ENCODE results near the gene ARHGAP15.

The ARHGAP15 gene

GRCh38 chr2:143616452-143616851 is 487.2 kb downstream of the ARHGAP15 start:
- Histone ChIP-seq H3K4me2 (ENCODE audit: low read length) (no peak overlapping the region), H3K9me2 (ENCODE audit: low read depth, low read length) (no peaks in the 10 kb centered on the region), H3K4me3 (ENCODE audit: low read depth, low read length, poor library complexity, severe bottlenecking) (no peak overlapping the region), H3K27ac (ENCODE audit: low read depth, low read length, poor library complexity, severe bottlenecking) (no peak overlapping the region), H3K9me3 (ENCODE audit: low read length) (no peaks in the 10 kb centered on the region), H3F3A (ENCODE audit: insufficient read depth, low read length) (no peaks in the 10 kb centered on the region), H3K4me1 (ENCODE audit: insufficient read depth, low read length, severe bottlenecking) (no peaks in the 10 kb centered on the region), H2AFZ (ENCODE audit: low read length) (no peak overlapping the region), H3K9ac (ENCODE audit: low read length) (no peak overlapping the region), H3K79me2 (ENCODE audit: insufficient read depth, low read length) (no peaks in the 10 kb centered on the region), H4K20me1 (ENCODE audit: insufficient read depth, low read length) (no peaks in the 10 kb centered on the region), H3K36me3 (ENCODE audit: insufficient read depth, low read length) (no peaks in the 10 kb centered on the region), H3K27me3 (ENCODE audit: insufficient read depth, low read length) (no peaks in the 10 kb centered on the region)
- TF ChIP-seq CTCF (IDR thresholded peaks at IDR 0.05; ENCODE audit: low read length) = no peak
- TF ChIP-seq EZH2 (IDR thresholded peaks at IDR 0.05; ENCODE audit: borderline replicate concordance, low read length) = no peak

- Histone ChIP-seq H3K9me2 (ENCODE audit: low read depth, low read length) (no peaks in the 10 kb centered on the region), H3K27ac (ENCODE audit: low read depth, low read length, poor library complexity, severe bottlenecking) (no peak overlapping the region), H3K4me3 (ENCODE audit: low read depth, low read length, poor library complexity, severe bottlenecking) (no peak overlapping the region), H3K9ac (ENCODE audit: low read length) (no peak overlapping the region), H4K20me1 (ENCODE audit: insufficient read depth, low read length) (no peaks in the 10 kb centered on the region), H3K9me3 (ENCODE audit: low read length) (no peaks in the 10 kb centered on the region), H3F3A (ENCODE audit: insufficient read depth, low read length) (no peaks in the 10 kb centered on the region), H3K27me3 (ENCODE audit: insufficient read depth, low read length) (no peaks in the 10 kb centered on the region), H3K79me2 (ENCODE audit: insufficient read depth, low read length) (no peaks in the 10 kb centered on the region), H3K4me1 (ENCODE audit: insufficient read depth, low read length, severe bottlenecking) (no peaks in the 10 kb centered on the region), H2AFZ (ENCODE audit: low read length) (no peak overlapping the region), H3K36me3 (ENCODE audit: insufficient read depth, low read length) (no peaks in the 10 kb centered on the region), H3K4me2 (ENCODE audit: low read length) (no peak overlapping the region)
- TF ChIP-seq CTCF (IDR thresholded peaks at IDR 0.05; ENCODE audit: low read length) = no peak
- TF ChIP-seq EZH2 (IDR thresholded peaks at IDR 0.05; ENCODE audit: borderline replicate concordance, low read length) = no peak
These were observed 488.7 kb downstream of the ARHGAP15 start for GRCh38 chr2:143617803-143618415.

- H4K20me1 ChIP-seq (ENCODE audit: insufficient read depth, low read length) = no peaks in the 10 kb centered on the region
- H3K36me3 ChIP-seq (ENCODE audit: insufficient read depth, low read length) = peaks cover 35% of the 10 kb centered on the region
- no peak overlapping the region for H3K4me3 ChIP-seq (ENCODE audit: low read depth, low read length, poor library complexity, severe bottlenecking)
- H3K27me3 ChIP-seq (ENCODE audit: insufficient read depth, low read length) = no peaks in the 10 kb centered on the region
- no peaks in the 10 kb centered on the region for H3K9me2 ChIP-seq (ENCODE audit: low read depth, low read length)
- H3K4me2 ChIP-seq (ENCODE audit: low read length) = no peak overlapping the region
- no peak for TF ChIP-seq CTCF (IDR thresholded peaks at IDR 0.05; ENCODE audit: low read length)
- TF ChIP-seq EZH2 (IDR thresholded peaks at IDR 0.05; ENCODE audit: borderline replicate concordance, low read length) = no peak
- H2AFZ ChIP-seq (ENCODE audit: low read length) = no peak overlapping the region
- no peaks in the 10 kb centered on the region for H3K79me2 ChIP-seq (ENCODE audit: insufficient read depth, low read length)
- no peak overlapping the region for H3K27ac ChIP-seq (ENCODE audit: low read depth, low read length, poor library complexity, severe bottlenecking)
- no peaks in the 10 kb centered on the region for H3K4me1 ChIP-seq (ENCODE audit: insufficient read depth, low read length, severe bottlenecking)
- H3K9ac ChIP-seq (ENCODE audit: low read length) = no peak overlapping the region
- no peaks in the 10 kb centered on the region for H3F3A ChIP-seq (ENCODE audit: insufficient read depth, low read length)
- no peaks in the 10 kb centered on the region for H3K9me3 ChIP-seq (ENCODE audit: low read length)
These were observed 492.9 kb downstream of the ARHGAP15 start for GRCh38 chr2:143622106-143622505.
